ENCODE data around the gene LRRC8B.
"Not testable (repeated sequence)": the region's sequence is repeated elsewhere in the genome, so short reads cannot be mapped to it uniquely, and the experiment has no call there.

LRRC8B gene

DNA sequence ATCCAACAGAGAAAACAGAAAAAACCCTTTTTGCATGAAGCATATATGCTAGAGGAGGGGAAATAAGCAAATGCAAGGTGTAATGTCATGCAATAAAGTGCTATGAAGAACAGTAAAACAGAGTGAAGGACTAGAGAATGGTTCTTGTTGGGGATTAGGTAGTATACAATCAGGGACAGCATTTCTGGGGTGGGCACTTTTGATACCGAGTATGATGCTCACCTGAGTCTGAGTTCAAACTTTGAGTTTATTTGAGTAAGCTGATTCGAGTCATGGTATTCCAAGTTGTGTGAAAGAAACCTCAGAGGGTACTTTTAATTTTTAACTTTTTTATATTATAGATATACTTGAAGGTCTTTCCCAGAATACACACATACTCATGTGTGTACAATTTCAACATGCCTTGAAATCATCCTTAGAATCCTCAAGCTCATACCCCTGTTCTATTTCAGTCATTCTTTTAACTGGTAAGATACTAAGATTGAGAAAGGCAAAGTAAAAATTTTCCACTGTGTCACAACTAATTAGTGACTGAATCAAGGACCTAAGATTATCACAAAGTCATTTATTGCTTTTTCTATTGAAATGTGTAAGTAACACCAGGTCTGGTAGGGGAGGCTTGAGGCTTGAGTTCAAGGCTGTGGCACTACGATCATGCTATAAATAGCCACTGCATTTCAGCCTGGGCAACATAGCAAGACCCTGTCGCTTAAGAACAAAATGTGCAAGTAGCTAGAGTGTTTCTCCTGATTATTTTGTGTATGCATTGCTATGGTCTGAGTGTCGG, 12.1 kb downstream of the LRRC8B start:
- Histone ChIP-seq H3K4me3 (ENCODE audit: low read length in 2 of 2) (no peak overlapping the region), H3K9ac (ENCODE audit: low read length in 2 of 2) (no peak overlapping the region), H3K36me3 (ENCODE audit: control insufficient read depth in 2 of 2, insufficient read depth in 2 of 2, low read length in 2 of 2) (no peaks in the 10 kb centered on the region), H3K9me3 (ENCODE audit: control insufficient read depth in 2 of 2, low read length in 2 of 2) (no peaks in the 10 kb centered on the region), H3K27me3 (ENCODE audit: control insufficient read depth in 1 of 2, insufficient read depth in 2 of 2, low read length in 2 of 2) (no peaks in the 10 kb centered on the region), H3K4me1 (ENCODE audit: control insufficient read depth, insufficient read depth, low read length) (no peaks in the 10 kb centered on the region), H3K27ac (ENCODE audit: low read length) (no peak overlapping the region)

DNA sequence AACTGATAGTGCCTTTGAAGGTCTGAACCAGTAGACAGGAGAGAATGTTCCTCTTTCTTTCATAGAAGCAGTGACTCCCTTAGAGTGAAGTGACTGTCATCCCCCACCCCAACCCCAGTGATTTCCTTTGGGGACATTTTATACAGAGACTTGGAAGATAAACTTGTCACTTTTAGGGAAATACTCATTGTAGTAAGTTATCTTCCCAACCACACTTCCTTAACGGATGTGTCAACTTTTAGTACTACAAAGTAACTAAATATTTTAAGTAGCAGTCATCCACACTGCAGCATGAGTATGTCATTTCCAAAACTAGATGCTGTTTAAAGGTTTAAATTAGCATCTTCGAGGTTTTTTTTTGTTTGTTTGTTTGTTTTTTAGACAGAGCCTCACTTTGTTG, 13.7 kb downstream of the LRRC8B start:
- no peaks in the 10 kb centered on the region for H3K9me3 ChIP-seq (ENCODE audit: control insufficient read depth in 2 of 2, low read length in 2 of 2)
- H3K4me1 ChIP-seq (ENCODE audit: control insufficient read depth, insufficient read depth, low read length), result no peaks in the 10 kb centered on the region
- no peaks in the 10 kb centered on the region for H3K27me3 ChIP-seq (ENCODE audit: control insufficient read depth in 1 of 2, insufficient read depth in 2 of 2, low read length in 2 of 2)
- H3K36me3 ChIP-seq (ENCODE audit: control insufficient read depth in 2 of 2, insufficient read depth in 2 of 2, low read length in 2 of 2), result no peaks in the 10 kb centered on the region
- no peak overlapping the region for H3K4me3 ChIP-seq (ENCODE audit: low read length in 2 of 2)
- no peak overlapping the region for H3K27ac ChIP-seq (ENCODE audit: low read length)
- H3K9ac ChIP-seq (ENCODE audit: low read length in 2 of 2), result no peak overlapping the region

DNA sequence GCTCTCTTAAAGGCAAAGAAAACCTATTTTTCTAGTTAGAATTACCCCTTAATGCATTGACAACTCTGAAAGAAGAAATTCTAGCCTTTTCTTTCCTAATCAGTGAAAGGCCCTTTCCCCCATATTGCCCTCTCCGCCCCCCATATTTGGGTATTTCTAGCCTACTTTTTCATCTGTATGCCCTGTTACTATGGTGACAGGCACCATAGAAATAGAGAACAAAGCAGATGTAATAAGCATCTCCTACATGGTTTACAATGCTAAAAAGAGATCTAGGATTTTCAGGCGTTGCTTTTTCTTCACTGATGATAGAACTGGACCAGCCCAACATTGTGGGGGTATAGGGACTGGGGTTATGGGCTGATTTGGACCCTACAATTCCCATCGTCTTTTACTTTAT, 14.5 kb downstream of the LRRC8B start:
- H3K27ac ChIP-seq (ENCODE audit: low read length), result no peak overlapping the region
- no peak overlapping the region for H3K4me3 ChIP-seq (ENCODE audit: low read length in 2 of 2)
- H3K4me1 ChIP-seq (ENCODE audit: control insufficient read depth, insufficient read depth, low read length), result no peaks in the 10 kb centered on the region
- no peaks in the 10 kb centered on the region for H3K36me3 ChIP-seq (ENCODE audit: control insufficient read depth in 2 of 2, insufficient read depth in 2 of 2, low read length in 2 of 2)
- H3K9me3 ChIP-seq (ENCODE audit: control insufficient read depth in 2 of 2, low read length in 2 of 2), result no peaks in the 10 kb centered on the region
- H3K27me3 ChIP-seq (ENCODE audit: control insufficient read depth in 1 of 2, insufficient read depth in 2 of 2, low read length in 2 of 2), result no peaks in the 10 kb centered on the region
- no peak overlapping the region for H3K9ac ChIP-seq (ENCODE audit: low read length in 2 of 2)

DNA sequence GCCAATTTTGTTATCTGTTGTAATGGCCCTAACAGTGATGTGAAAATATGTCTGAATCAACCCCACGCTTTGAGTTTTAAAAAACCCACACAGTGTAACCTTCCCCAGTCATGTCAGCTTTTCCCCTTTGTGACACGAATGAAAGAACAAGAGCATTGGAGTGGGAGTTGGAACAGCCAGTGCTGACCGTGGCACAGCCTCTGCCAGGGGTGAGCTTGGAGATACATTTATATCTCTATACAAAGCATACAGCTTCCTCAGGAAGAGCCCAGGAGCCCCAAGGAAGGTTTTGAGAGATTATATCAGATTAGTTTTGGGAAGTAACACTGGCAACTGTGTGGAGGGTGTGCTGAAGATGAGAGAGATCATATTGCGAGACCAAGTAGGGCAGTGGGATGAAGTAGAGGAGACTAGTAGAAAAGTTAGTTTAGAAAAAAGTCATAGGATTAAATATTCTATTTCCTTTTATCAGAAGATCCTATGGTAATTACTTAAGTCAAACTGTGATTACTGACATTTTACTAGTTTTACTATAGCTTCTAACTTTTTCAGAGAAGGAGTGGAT, 15.9 kb downstream of the LRRC8B start:
- Histone ChIP-seq H3K27ac (ENCODE audit: low read length) (no peak overlapping the region), H3K4me3 (ENCODE audit: low read length in 2 of 2) (no peak overlapping the region), H3K36me3 (ENCODE audit: control insufficient read depth in 2 of 2, insufficient read depth in 2 of 2, low read length in 2 of 2) (no peaks in the 10 kb centered on the region), H3K4me1 (ENCODE audit: control insufficient read depth, insufficient read depth, low read length) (peaks cover 6% of the 10 kb centered on the region), H3K9me3 (ENCODE audit: control insufficient read depth in 2 of 2, low read length in 2 of 2) (no peaks in the 10 kb centered on the region), H3K9ac (ENCODE audit: low read length in 2 of 2) (no peak overlapping the region), H3K27me3 (ENCODE audit: control insufficient read depth in 1 of 2, insufficient read depth in 2 of 2, low read length in 2 of 2) (no peaks in the 10 kb centered on the region)

DNA sequence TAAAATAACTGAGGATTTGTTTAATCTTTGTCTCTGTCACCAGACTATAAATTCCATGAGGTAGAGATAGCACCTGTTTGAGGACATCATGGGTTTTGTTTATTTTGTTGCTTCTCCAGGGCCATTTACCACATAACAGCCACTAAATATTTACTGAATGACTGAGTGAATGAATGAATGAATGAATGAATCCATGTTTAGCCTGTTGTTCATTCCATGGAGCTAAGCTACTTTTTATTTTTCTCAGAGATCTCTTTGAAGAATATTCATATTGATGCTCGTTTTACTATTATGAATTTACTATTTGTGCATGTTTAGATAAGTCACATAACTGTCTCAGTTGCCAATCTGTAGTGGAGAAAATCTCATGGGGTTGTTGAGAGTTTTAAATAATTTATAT, 17.7 kb downstream of the LRRC8B start:
- Histone ChIP-seq H3K4me3 (ENCODE audit: low read length in 2 of 2) (no peak overlapping the region), H3K36me3 (ENCODE audit: control insufficient read depth in 2 of 2, insufficient read depth in 2 of 2, low read length in 2 of 2) (no peaks in the 10 kb centered on the region), H3K4me1 (ENCODE audit: control insufficient read depth, insufficient read depth, low read length) (peaks cover 9% of the 10 kb centered on the region), H3K27ac (ENCODE audit: low read length) (no peak overlapping the region), H3K27me3 (ENCODE audit: control insufficient read depth in 1 of 2, insufficient read depth in 2 of 2, low read length in 2 of 2) (no peaks in the 10 kb centered on the region), H3K9ac (ENCODE audit: low read length in 2 of 2) (no peak overlapping the region), H3K9me3 (ENCODE audit: control insufficient read depth in 2 of 2, low read length in 2 of 2) (no peaks in the 10 kb centered on the region)

DNA sequence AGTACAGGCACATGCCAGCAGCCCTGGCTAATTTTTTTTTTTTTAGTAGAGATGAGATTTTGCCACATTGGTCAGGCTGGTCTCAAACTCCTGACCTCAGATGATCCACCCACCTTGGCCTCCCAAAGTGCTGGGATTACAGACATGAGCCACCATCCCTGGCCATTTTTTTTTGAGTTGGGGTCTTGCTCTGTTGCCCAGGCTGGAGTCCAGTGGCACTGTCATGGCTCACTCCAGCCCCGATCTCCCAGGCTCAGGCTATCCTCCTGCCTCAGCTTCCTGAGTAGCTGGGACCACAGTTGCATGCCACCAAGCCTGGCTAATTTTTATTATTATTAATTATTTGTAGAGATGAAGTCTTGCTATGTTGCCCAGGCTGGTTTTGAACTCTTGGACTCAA, 19.0 kb downstream of the LRRC8B start:
- H3K4me3 ChIP-seq (ENCODE audit: low read length in 2 of 2); H3K9ac ChIP-seq (ENCODE audit: low read length in 2 of 2); H3K27ac ChIP-seq (ENCODE audit: low read length); H3K4me1 ChIP-seq (ENCODE audit: control insufficient read depth, insufficient read depth, low read length); H3K27me3 ChIP-seq (ENCODE audit: control insufficient read depth in 1 of 2, insufficient read depth in 2 of 2, low read length in 2 of 2); H3K36me3 ChIP-seq (ENCODE audit: control insufficient read depth in 2 of 2, insufficient read depth in 2 of 2, low read length in 2 of 2); H3K9me3 ChIP-seq (ENCODE audit: control insufficient read depth in 2 of 2, low read length in 2 of 2): not testable (repeated sequence)

DNA sequence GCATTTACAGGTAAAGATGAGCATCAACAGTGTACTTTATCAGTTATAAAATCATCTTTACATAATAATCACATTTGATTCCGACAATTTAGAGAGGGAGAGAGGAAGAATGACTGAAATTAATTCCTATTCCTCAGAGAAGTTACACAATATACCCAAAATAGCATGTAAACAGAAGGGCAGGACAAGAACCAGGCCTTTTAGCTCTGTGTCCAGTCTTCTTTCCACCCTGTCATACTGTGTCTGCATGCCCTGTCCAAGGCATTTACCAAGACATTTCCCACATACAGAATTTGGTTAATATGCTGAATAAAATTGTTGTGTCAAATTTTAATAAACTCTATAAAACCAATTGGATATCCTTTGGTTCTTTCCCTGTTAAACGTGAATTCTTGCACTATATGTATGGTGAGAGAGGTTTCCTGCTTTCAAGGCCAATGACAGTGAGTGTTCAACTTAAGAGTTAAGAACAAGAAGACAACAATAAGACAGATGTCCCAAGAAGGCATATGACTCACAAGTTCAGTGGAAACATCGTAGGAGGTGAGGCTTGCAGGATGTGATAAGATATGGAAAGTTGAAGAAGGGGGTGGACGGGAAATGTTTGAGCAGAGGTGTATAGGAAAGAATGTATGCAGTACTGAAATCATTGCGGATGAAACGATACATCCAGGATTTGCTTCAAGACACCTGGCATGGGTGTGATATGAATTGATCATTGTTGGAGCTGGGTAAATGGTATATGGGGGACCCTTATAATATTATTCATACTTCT, 20.8 kb downstream of the LRRC8B start:
- Histone ChIP-seq H3K4me1 (ENCODE audit: control insufficient read depth, insufficient read depth, low read length) (peaks cover 9% of the 10 kb centered on the region), H3K27ac (ENCODE audit: low read length) (no peak overlapping the region), H3K4me3 (ENCODE audit: low read length in 2 of 2) (no peak overlapping the region)

DNA sequence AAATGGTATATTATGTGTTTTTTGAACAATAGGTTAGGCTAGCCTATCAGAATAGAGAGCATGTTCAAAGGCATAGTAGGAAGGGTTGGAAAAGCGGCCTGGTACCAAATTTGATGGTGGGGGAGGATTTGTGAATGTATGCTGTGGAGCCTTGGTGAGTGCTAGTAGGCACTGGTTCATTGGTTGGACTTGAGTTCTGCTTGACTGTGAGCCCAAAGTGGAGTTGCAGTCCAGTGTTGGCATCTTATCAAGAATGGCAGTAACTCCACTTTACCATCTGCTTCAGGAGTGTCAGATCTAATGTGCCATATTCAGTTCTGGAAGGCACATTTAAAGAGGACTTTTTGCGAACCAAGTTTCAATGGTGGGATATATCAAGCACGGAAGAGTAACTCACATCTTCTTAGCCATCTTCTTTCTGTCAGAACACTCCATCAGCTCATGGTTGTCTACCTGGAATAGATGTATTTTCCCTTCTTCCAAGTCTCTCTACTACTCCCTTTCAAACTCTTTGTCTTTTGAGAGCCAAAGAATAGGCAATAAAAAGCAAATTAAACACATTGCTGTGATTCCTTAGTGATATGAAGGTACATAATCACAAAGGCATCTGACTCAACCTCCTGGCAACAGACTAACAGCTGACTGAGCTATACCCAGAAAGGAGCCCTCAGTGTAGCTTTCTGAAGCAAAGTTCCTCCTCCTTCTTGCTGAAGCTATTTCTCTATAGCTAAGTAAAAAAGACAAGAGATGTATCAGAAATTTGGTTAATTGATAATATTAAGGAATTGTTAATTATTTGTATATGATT, 21.7 kb downstream of the LRRC8B start:
- peaks cover 9% of the 10 kb centered on the region for H3K4me1 ChIP-seq (ENCODE audit: control insufficient read depth, insufficient read depth, low read length)
- no peak overlapping the region for H3K9ac ChIP-seq (ENCODE audit: low read length in 2 of 2)
- peaks cover 0 to 2% of the 10 kb centered on the region in 2 donors for H3K36me3 ChIP-seq (ENCODE audit: control insufficient read depth in 2 of 2, insufficient read depth in 2 of 2, low read length in 2 of 2)
- no peak overlapping the region for H3K27ac ChIP-seq (ENCODE audit: low read length)
- H3K4me3 ChIP-seq (ENCODE audit: low read length in 2 of 2), result no peak overlapping the region
- no peaks in the 10 kb centered on the region for H3K27me3 ChIP-seq (ENCODE audit: control insufficient read depth in 1 of 2, insufficient read depth in 2 of 2, low read length in 2 of 2)
- H3K9me3 ChIP-seq (ENCODE audit: control insufficient read depth in 2 of 2, low read length in 2 of 2), result no peaks in the 10 kb centered on the region

More for the DNA sequence above, 20.8 kb downstream of the LRRC8B start:
- H3K9me3 ChIP-seq (ENCODE audit: control insufficient read depth in 2 of 2, low read length in 2 of 2), result no peaks in the 10 kb centered on the region
- H3K9ac ChIP-seq (ENCODE audit: low read length in 2 of 2), result no peak overlapping the region
- H3K36me3 ChIP-seq (ENCODE audit: control insufficient read depth in 2 of 2, insufficient read depth in 2 of 2, low read length in 2 of 2), result peaks cover 0 to 2% of the 10 kb centered on the region in 2 donors
- no peaks in the 10 kb centered on the region for H3K27me3 ChIP-seq (ENCODE audit: control insufficient read depth in 1 of 2, insufficient read depth in 2 of 2, low read length in 2 of 2)

DNA sequence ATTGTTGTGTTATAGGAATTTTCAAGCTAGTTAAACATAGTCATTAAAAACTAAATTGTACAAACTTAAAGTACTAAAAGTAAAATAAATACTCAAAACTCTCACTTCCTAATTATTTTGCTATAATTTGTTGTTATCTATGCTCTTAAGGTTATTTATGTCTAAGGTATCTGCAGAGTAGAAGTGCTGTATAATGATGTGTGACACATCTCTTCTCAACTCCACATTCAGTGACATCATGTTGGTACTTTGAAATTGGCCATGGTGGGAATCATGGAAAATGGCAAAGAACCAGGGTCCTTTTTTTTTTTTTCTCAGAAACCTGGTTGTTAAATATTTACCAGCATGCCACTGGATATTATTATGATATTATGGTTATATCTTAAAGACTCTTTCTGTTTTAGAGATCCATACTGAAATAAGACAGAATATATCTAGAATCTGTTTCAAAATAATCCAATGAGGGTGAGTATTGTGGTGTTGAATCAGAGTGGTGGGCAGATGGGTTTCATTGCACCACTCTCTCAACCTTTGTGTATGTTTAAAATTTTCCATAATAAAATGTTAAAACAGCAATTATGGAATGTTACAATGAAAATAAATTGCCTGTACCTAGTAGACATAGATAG, 22.4 kb downstream of the LRRC8B start:
- no peak overlapping the region for H3K4me3 ChIP-seq (ENCODE audit: low read length in 2 of 2)
- peaks cover 9% of the 10 kb centered on the region for H3K4me1 ChIP-seq (ENCODE audit: control insufficient read depth, insufficient read depth, low read length)
- H3K36me3 ChIP-seq (ENCODE audit: control insufficient read depth in 2 of 2, insufficient read depth in 2 of 2, low read length in 2 of 2), result peaks cover 0 to 2% of the 10 kb centered on the region in 2 donors
- H3K27me3 ChIP-seq (ENCODE audit: control insufficient read depth in 1 of 2, insufficient read depth in 2 of 2, low read length in 2 of 2), result no peaks in the 10 kb centered on the region
- H3K27ac ChIP-seq (ENCODE audit: low read length), result no peak overlapping the region
- H3K9ac ChIP-seq (ENCODE audit: low read length in 2 of 2), result no peak overlapping the region
- no peaks in the 10 kb centered on the region for H3K9me3 ChIP-seq (ENCODE audit: control insufficient read depth in 2 of 2, low read length in 2 of 2)

DNA sequence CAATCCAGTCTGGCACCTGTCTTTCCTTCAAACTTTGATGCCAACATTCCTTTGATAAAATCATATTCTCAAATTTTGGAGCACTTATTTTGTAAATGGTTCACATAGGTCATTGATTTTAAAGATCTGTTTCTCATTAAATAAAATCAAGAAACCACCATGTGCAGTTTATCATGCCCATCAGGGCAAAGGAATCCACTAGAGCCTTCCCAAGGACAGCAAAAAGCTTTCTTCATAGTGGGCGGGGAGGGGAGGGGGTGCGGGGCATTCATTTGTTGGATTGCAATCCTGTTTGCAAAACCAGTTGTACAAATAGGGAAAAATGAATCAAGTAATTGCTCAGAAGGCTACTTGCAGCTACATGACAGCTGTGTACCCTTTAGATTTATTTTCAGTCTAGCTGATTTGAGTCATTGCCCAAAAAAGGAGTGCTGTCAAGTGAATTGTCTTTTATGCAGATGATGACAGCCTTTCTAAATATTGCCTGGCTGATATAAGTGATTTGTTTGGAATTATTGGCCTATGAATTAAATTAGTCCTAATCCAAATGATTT, 23.0 kb downstream of the LRRC8B start:
- H3K27me3 ChIP-seq (ENCODE audit: control insufficient read depth in 1 of 2, insufficient read depth in 2 of 2, low read length in 2 of 2), result no peaks in the 10 kb centered on the region
- H3K4me3 ChIP-seq (ENCODE audit: low read length in 2 of 2), result no peak overlapping the region
- peaks cover 9% of the 10 kb centered on the region for H3K4me1 ChIP-seq (ENCODE audit: control insufficient read depth, insufficient read depth, low read length)
- H3K36me3 ChIP-seq (ENCODE audit: control insufficient read depth in 2 of 2, insufficient read depth in 2 of 2, low read length in 2 of 2), result peaks cover 0 to 2% of the 10 kb centered on the region in 2 donors
- no peaks in the 10 kb centered on the region for H3K9me3 ChIP-seq (ENCODE audit: control insufficient read depth in 2 of 2, low read length in 2 of 2)
- no peak overlapping the region for H3K27ac ChIP-seq (ENCODE audit: low read length)
- H3K9ac ChIP-seq (ENCODE audit: low read length in 2 of 2), result no peak overlapping the region
